ENCODE data around the gene UBFD1.

- TF ChIP-seq CTCF (IDR thresholded peaks at IDR 0.05) (no peak), POLR2AphosphoS5 (IDR thresholded peaks at IDR 0.05) (no peak), POLR2A (IDR thresholded peaks at IDR 0.05) (no peak)
These were observed 36.7 kb downstream of the UBFD1 start for GRCh38 chr16:23594186-23594585.
